ENCODE data around the gene HENMT1. TPM values are rescaled to one million over a fixed set of nuclear protein-coding genes. Genes with fewer than 3 reads are reported as not detected.
"Not testable (repeated sequence)": the region's sequence is repeated elsewhere in the genome, so short reads cannot be mapped to it uniquely, and the experiment has no call there.

The HENMT1 gene
- total and polyA plus RNA-seq, 3 donors from 2014 or later, result 70.9 to 126 (median 72.0) TPM

- H3K9me3 ChIP-seq, result no peaks in the 10 kb centered on the region
- H3K4me1 ChIP-seq, result peaks cover 5% of the 10 kb centered on the region
- peak; percentile 55 for DNase-seq
- no peak overlapping the region for H3K27ac ChIP-seq
- H3K27me3 ChIP-seq, result no peaks in the 10 kb centered on the region
- H3K36me3 ChIP-seq (ENCODE audit: low read depth, missing control alignments), result no peaks in the 10 kb centered on the region
- WGBS, 2 donors, result 40 to 47% methylated on average over 2 of the region's 2 CpGs
- intact Hi-C loops (cut with DNase I; ENCODE audit: low total_unique reads), result no loop called here
- TF ChIP-seq POLR2A (IDR thresholded peaks at IDR 0.05), result no peak
- no peak for TF ChIP-seq CTCF (IDR thresholded peaks at IDR 0.05)
- no peak overlapping the region for H3K4me3 ChIP-seq
These were observed 25.9 kb upstream of the HENMT1 start for GRCh38 chr1:108686614-108687313.

- Histone ChIP-seq H3K4me3 (no peak overlapping the region), H3K27me3 (no peaks in the 10 kb centered on the region), H3K36me3 (ENCODE audit: low read depth, missing control alignments) (no peaks in the 10 kb centered on the region), H3K9me3 (no peaks in the 10 kb centered on the region), H3K27ac (no peak overlapping the region), H3K4me1 (no peaks in the 10 kb centered on the region)
- no peak for DNase-seq
- TF ChIP-seq CTCF (IDR thresholded peaks at IDR 0.05), result no peak
- no peak for TF ChIP-seq POLR2A (IDR thresholded peaks at IDR 0.05)
- WGBS, 2 donors, result 84 to 92% methylated on average over 1 of the region's 1 CpG
- intact Hi-C loops (cut with DNase I; ENCODE audit: low total_unique reads), result no loop called here
These were observed 24.6 kb upstream of the HENMT1 start for GRCh38 chr1:108685529-108685928.

GRCh38 chr1:108681701-108682100 is 20.8 kb upstream of the HENMT1 start:
- H3K36me3 ChIP-seq (ENCODE audit: low read depth, missing control alignments); H3K27ac ChIP-seq; H3K27me3 ChIP-seq; intact Hi-C loops (cut with DNase I; ENCODE audit: low total_unique reads); H3K4me3 ChIP-seq; H3K4me1 ChIP-seq; H3K9me3 ChIP-seq; DNase-seq: not testable (repeated sequence)
- 69 to 79% methylated on average over 4 of the region's 4 CpGs for WGBS, 2 donors

- no peak for DNase-seq
- H3K4me3 ChIP-seq, result no peak overlapping the region
These were observed 18.8 kb upstream of the HENMT1 start for GRCh38 chr1:108679586-108680213.

GRCh38 chr1:108678706-108679105 is 17.8 kb upstream of the HENMT1 start:
- Histone ChIP-seq H3K4me1 (no peaks in the 10 kb centered on the region), H3K36me3 (ENCODE audit: low read depth, missing control alignments) (no peaks in the 10 kb centered on the region), H3K9me3 (no peaks in the 10 kb centered on the region), H3K27ac (no peak overlapping the region), H3K27me3 (no peaks in the 10 kb centered on the region), H3K4me3 (no peak overlapping the region)
- intact Hi-C loops (cut with DNase I; ENCODE audit: low total_unique reads), result no loop called here
- DNase-seq, result no peak
- TF ChIP-seq CTCF (IDR thresholded peaks at IDR 0.05) (no peak), POLR2A (IDR thresholded peaks at IDR 0.05) (no peak)
- WGBS, 2 donors, result 43 to 56% methylated on average over 4 of the region's 4 CpGs

More at GRCh38 chr1:108679586-108680213, 18.8 kb upstream of the HENMT1 start:
- Histone ChIP-seq H3K27ac (no peak overlapping the region), H3K36me3 (ENCODE audit: low read depth, missing control alignments) (no peaks in the 10 kb centered on the region), H3K4me1 (no peaks in the 10 kb centered on the region), H3K27me3 (no peaks in the 10 kb centered on the region), H3K9me3 (no peaks in the 10 kb centered on the region)
- intact Hi-C loops (cut with DNase I; ENCODE audit: low total_unique reads), result no loop called here
- no peak for TF ChIP-seq POLR2A (IDR thresholded peaks at IDR 0.05)
- WGBS, 2 donors, result 79 to 84% methylated on average over 10 of the region's 10 CpGs

Data from testis (tissue), 3 donors.